Stimulated activated CD4-positive, alpha-beta T cell treated with anti-CD3 and anti-CD28 coated beads, Interleukin-1b, Interleukin-23, amount 100 ng/mL, for 1 hour (primary cell): ENCODE results near the gene BDH1.
"Not testable (repeated sequence)": the region's sequence is repeated elsewhere in the genome, so short reads cannot be mapped to it uniquely, and the experiment has no call there.

Experiments
- DNase-seq, 2 donors: peaks; one replicate each; pipeline ENCODE4 v3.0.0-alpha.2; 2020; ENCODE audit warnings: low read depth in 2 of 2

Gene BDH1

DNA sequence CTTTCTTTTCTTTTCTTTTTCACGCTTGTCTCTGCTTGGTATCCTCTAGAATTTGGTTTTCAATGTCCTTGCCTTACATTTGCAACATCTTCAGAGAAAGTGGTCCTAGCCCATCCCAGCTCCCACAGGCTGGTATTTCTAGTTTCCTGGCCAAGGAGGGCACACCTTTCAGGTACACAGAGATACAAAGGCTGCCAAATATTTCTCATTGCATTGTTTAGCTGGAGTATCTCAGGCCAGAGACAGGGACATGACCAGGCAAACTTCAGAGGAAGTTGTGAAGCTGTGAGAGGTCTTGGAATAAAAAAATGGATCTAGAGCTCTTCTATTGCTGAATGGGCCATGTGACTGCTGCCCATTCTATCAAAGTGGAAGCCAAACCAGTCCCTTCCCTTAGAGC, 68.9 kb downstream of the BDH1 start:
- no peak for DNase-seq

- DNase-seq: no peak
These were observed 70.6 kb downstream of the BDH1 start for GRCh38 chr3:197485143-197485542.

DNA sequence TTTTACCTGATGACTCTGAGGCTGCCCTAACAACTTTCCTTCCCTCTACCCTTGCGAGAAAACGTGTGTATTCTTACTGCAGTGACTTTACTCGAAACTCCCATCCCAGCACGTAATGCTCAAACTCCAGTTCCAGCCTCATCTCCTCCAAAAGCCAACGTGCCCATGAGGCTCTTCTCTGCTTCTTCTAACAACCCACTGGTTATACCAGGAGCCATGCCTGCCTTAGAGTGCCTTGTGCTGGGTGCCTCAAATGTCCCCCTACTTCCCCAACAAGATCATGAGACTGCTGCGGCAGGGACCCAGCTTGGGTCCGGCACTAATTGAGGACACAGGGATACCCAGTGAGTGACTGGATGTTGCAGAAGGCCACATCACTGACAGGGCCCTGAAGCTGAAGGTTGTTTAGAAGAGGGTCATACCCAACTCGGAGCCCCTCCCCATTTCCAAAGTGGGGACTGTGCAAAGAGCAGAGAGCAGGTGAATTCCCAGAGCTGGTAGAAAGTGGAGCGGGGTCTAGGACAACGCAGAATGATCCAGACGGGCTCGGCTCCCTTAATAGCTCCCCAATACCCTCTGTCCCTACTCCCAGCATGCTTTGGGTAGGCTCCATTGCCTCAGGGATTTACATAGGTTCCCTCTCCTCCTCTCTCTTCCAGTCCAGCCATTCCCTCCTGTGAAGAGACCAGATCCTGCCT, 71.4 kb downstream of the BDH1 start:
- DNase-seq: no peak

DNA sequence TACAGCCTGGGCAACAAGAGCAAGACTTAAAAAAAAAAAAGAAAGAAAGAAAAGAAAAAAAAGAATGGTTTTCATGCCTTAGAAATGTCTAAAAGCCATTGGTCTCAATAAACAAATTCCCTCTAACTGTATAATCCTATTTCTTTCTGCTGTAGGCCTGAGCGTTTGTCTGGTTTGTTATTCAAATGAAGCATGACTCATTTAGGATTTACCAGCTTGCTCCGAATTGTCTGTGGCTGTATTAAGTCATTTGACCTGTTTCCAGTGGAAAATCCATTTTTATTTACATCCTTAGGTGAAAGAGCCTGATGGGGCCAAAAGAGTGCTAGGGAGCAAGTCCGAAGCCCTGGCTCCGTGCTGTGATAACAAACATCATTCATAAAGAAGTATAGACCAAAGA, 73.8 kb downstream of the BDH1 start:
- no peak for DNase-seq

DNA sequence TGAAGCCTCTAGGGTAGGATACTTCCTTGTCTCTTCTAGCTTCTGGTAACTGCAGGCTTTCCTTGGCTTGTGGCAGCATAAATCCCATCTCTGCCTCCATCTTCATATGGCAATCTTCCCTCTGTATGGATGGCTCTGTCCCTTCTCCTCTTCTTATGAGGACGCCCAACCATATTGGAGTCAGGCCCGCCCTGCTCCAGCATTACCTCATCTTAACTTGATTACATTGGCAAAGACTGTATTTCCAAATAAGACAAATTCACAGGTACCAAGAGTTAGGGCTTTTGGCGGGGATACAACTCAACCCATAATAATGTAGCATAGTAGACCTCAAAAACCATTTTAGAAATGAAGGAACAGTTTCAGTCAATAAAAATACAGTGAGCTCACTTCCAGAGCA, 75.4 kb downstream of the BDH1 start:
- DNase-seq: no peak

GRCh38 chr3:197478746-197479668, 76.8 kb downstream of the BDH1 start:
- no peak for DNase-seq

GRCh38 chr3:197477816-197478215, 78.0 kb downstream of the BDH1 start:
- DNase-seq: not testable (repeated sequence)

- DNase-seq: no peak
These were observed 79.7 kb downstream of the BDH1 start for GRCh38 chr3:197475997-197476525.

DNA sequence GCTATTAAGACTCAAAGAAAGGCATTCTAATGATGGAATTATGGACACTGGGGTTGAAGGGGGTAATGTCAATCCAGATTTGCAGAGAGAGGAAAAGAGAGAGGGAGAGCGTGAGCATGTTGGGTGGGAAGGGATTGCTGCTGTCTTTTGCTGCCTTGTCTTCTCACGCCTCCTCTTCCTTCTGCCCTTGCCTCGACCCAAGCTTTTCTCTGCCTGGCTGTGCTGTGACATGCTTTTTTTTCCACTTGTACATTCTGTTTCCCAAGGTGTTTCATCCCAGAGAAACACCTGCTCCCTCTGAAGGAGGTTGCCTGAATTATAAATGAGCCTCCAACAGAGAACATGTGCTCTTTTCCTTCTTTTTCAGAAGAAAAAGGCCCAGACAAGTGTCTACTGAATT, 80.3 kb downstream of the BDH1 start:
- no peak for DNase-seq

DNA sequence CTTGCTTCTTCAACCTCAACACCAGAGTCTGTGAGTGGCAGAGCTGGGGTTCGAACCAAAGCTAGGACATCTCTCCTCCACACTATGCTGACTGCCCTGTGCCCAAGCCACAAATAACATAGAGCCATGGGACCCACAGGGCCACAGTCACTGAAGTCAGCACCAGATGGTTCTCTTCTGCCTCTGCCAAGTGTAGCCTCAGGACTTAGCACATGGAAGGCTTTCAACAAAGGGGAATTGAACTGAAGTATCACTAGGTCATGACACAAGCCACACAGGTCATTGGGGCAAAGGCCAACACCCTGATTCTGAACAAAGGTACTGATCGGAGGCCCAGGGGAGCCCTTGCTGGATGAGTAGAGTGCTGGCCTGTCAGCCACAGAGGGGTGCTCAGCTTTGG, 83.6 kb downstream of the BDH1 start:
- no peak for DNase-seq

GRCh38 chr3:197471221-197472010, 84.4 kb downstream of the BDH1 start:
- DNase-seq: no peak

GRCh38 chr3:197468866-197469382, 86.8 kb downstream of the BDH1 start:
- no peak for DNase-seq

DNA sequence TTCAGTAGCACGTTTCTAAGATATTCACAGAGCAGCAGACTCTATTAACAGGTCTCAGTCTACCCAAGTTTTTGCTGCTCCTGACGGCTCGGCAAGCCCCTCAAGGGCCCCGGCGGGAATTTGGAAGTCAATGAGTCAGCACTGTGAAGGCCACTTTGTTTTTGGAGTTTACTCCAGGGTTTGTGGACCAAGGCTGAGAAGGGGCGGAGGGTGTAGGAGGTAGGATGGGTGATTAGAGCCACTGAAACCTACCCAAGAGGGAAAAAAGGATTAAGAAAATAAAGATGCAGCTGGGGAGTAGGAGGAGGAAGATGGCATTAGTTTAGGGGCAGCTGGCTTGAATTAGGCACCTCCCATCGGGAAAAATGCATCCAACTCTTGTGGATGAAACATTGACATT, 87.6 kb downstream of the BDH1 start:
- no peak for DNase-seq

DNA sequence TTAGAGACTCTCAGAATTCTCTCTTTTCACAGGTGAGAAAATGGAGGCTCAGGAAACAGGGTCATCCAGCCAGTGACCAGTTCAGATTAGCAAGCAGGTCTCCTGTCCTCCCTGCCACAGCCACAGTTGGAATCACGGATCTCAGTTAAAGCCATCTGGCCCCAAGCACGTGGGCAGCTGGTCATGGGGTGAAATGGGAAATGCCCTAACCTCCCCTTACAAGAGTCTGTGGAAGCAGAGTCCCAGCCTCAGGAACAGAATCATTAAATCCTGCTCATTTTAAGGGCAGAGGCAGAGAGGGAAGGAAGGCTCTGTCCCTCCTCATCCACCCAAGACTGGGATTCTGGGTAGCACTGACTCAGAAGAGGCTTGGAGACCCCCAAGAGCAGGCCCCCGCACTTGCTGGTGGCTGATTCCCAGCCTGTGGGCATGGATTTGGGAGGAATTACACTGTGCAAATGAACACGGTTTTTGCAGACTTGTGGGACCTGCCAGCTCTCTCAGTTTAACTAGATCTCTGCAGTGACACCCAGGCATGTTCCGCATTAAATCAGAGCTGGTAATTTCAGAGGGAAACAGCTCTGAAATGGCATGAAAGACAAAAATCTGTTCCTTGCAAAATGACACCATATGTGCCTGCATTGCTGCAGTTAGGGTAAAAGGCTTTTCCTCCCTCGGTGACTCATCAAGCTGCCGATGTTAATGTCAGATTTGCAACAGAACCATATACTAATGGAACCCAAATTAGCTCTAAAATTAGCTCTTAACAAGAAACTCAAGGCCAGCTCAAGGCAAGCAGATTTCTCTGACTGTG, 89.0 kb downstream of the BDH1 start:
- DNase-seq: no peak

- no peak for DNase-seq
These were observed 89.7 kb downstream of the BDH1 start for GRCh38 chr3:197465996-197466549.

DNA sequence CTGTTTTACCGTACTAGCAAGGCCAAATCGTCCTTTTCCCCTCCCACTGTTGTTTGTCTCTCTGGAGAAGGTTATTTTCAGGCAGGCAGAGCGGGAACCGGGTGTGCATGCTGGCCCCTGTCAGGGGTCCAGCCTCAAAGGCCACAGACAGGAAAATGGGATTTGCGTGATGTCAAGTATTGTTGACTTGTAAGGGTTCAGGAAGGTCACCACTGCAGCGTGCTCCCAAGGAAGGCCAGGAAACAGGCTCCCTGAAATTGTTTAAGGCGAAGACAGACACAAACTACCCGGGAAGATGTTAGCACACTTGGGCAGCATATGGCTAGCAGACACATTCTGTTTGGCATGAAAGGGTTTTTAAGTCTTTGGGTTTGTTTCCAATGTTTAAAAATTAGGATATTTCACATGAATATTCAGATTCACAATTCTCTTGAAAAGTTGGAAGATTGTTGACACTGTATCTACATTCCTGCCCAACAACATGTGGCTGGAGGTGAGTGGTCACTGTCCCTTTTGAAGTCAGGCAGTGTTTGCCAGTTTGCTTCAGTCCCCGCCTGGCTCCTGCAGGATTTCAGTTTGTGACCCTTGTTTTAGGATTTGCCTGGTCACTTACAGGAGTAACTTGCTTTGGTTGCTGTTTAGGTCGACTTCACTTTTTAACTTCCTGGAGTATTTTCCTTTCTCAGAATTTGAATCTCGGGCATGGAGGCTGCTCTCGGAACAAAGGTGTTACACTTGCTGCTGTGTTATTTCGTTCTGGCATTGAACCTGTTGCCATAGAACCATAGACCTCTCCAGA, 90.4 kb downstream of the BDH1 start:
- DNase-seq: no peak

DNA sequence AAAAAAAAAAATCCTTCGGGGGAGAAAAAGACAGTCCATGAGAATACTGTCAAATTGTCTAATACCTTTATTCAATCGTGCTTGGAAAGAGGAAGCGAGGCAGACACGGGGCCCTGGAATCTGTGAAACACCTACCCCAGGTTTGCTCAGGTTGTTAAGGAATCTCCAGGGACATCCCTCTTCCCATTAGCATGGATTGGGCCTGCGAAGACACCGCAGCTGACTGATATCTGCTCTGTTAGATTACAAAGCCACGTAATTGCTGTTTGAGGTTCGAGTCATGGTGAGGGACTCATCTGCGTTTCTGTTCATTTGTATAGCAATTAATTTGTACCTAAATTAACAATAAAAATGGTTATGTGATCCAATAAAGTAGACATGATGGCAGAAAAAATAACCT, 91.0 kb downstream of the BDH1 start:
- no peak for DNase-seq

GRCh38 chr3:197463279-197463678, 92.5 kb downstream of the BDH1 start:
- no peak for DNase-seq

- no peak for DNase-seq
These were observed 93.0 kb downstream of the BDH1 start for GRCh38 chr3:197462808-197463207.

DNA sequence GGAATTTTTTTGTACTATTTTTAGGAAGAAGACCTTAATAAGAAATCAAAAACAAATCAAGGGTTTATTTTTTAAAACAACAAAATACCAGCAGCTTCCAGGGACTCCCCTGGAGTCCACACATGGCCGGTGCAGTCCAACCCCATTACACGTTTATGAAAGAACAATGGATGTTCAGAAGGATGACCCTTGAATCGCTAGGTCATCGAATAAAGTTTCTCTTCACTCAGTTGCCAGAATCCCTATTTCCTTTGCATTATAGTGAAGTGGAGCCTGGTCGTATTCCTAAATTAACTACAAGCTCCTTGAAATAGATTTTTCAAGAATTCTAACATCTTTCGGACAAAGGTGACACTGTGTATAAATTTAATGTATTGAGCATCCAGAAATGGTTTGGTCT, 95.1 kb downstream of the BDH1 start:
- no peak for DNase-seq
